H9 (cell line): ENCODE data around the gene SIGLEC1. TPM values are rescaled to one million over a fixed set of nuclear protein-coding genes. Genes with fewer than 3 reads are reported as not detected.

Experiments
- DNase-seq: peaks from one replicate; pipeline ENCODE4 v3.0.0-alpha.2; 2017
- H2AFZ ChIP-seq: one replicate; pipeline ENCODE4 v1.6.1; 2013; ENCODE audit warnings: mild to moderate bottlenecking, low read length, control low read depth, moderate library complexity
- H2AK5ac ChIP-seq: 2 replicates; pipeline ENCODE4 v1.6.1; 2013; ENCODE audit warnings: low read length, control low read depth, mixed read lengths; ENCODE audit not compliant: insufficient read length
- H2BK120ac ChIP-seq: one replicate; pipeline ENCODE4 v1.6.1; 2013; ENCODE audit warnings: low read depth, mild to moderate bottlenecking, low read length, control low read depth, inconsistent platforms; ENCODE audit not compliant: poor library complexity, severe bottlenecking
- H2BK12ac ChIP-seq: 2 replicates; pipeline ENCODE4 v1.6.1; 2013; ENCODE audit warnings: low read length, control low read depth, mixed read lengths, low read depth; ENCODE audit not compliant: insufficient read length
- H2BK15ac ChIP-seq: 2 replicates; pipeline ENCODE4 v1.6.1; 2013; ENCODE audit warnings: low read depth, low read length, control low read depth
- H2BK20ac ChIP-seq: one replicate; pipeline ENCODE4 v1.6.1; 2013; ENCODE audit warnings: low read depth, mild to moderate bottlenecking, low read length, control low read depth, inconsistent platforms; ENCODE audit not compliant: poor library complexity, severe bottlenecking
- H2BK5ac ChIP-seq: 2 replicates; pipeline ENCODE4 v1.6.1; 2013; ENCODE audit warnings: low read length, control low read depth, mixed read lengths; ENCODE audit not compliant: insufficient read length
- H3K14ac ChIP-seq: 2 replicates; pipeline ENCODE4 v1.6.1; 2013; ENCODE audit warnings: low read length, control low read depth; ENCODE audit not compliant: insufficient read depth
- H3K18ac ChIP-seq: 2 replicates; pipeline ENCODE4 v1.6.1; 2013; ENCODE audit warnings: low read depth, mild to moderate bottlenecking, mixed read lengths, low read length, control low read depth; ENCODE audit not compliant: insufficient read length
- H3K23ac ChIP-seq: 2 replicates; pipeline ENCODE4 v1.6.1; 2013; ENCODE audit warnings: low read length, control low read depth, mixed read lengths, low read depth; ENCODE audit not compliant: insufficient read length
- H3K23me2 ChIP-seq: 2 replicates; pipeline ENCODE4 v1.6.1; 2013; ENCODE audit warnings: low read depth, mild to moderate bottlenecking, mixed read lengths, low read length, control low read depth; ENCODE audit not compliant: insufficient read length, poor library complexity, severe bottlenecking
- H3K27ac ChIP-seq: 2 replicates; pipeline ENCODE4 v1.5.1; 2013; ENCODE audit warnings: low read length, control low read depth, mixed read lengths, low read depth; ENCODE audit not compliant: insufficient read length
- H3K27me3 ChIP-seq: 2 replicates; pipeline ENCODE4 v1.6.1; 2013; ENCODE audit warnings: low read length, control low read depth, inconsistent platforms; ENCODE audit not compliant: insufficient read depth
- H3K4ac ChIP-seq: 2 replicates; pipeline ENCODE4 v1.6.1; 2013; ENCODE audit warnings: low read depth, mild to moderate bottlenecking, control low read depth, inconsistent platforms, low read length, moderate library complexity
- H3K4me1 ChIP-seq: 2 replicates; pipeline ENCODE4 v1.6.1; 2013; ENCODE audit warnings: low read length, control low read depth, inconsistent platforms; ENCODE audit not compliant: insufficient read depth
- H3K4me2 ChIP-seq: 2 replicates; pipeline ENCODE4 v1.6.1; 2013; ENCODE audit warnings: low read length, control low read depth, mixed read lengths; ENCODE audit not compliant: insufficient read length, insufficient read depth
- H3K56ac ChIP-seq: 2 replicates; pipeline ENCODE4 v1.6.1; 2013; ENCODE audit warnings: low read depth, mild to moderate bottlenecking, mixed read lengths, low read length, control low read depth; ENCODE audit not compliant: insufficient read length
- H3K79me1 ChIP-seq: 2 replicates; pipeline ENCODE4 v1.6.1; 2013; ENCODE audit warnings: low read depth, mild to moderate bottlenecking, moderate library complexity, low read length, control low read depth, inconsistent platforms; ENCODE audit not compliant: insufficient read depth, poor library complexity, severe bottlenecking
- H3K79me2 ChIP-seq: 2 replicates; pipeline ENCODE4 v1.6.1; 2013; ENCODE audit warnings: low read length, control low read depth, inconsistent platforms; ENCODE audit not compliant: insufficient read depth
- H3K9ac ChIP-seq: 2 replicates; pipeline ENCODE4 v1.6.1; 2013; ENCODE audit warnings: low read length, control low read depth, mixed read lengths; ENCODE audit not compliant: insufficient read length; ENCODE audit errors: extremely low read depth
- H3K9me3 ChIP-seq: one replicate; pipeline ENCODE4 v1.6.1; 2013; ENCODE audit warnings: low read depth, low read length, inconsistent platforms; ENCODE audit not compliant: control insufficient read depth
- H3T11ph ChIP-seq: one replicate; pipeline ENCODE4 v1.6.1; 2013; ENCODE audit warnings: mild to moderate bottlenecking, low read length, control low read depth, inconsistent platforms
- H4K20me1 ChIP-seq: one replicate; pipeline ENCODE4 v1.6.1; 2013; ENCODE audit not compliant: control insufficient read depth, insufficient read length, insufficient read depth
- H4K5ac ChIP-seq: 2 replicates; pipeline ENCODE4 v1.6.1; 2013; ENCODE audit warnings: low read depth, mild to moderate bottlenecking, mixed read lengths, low read length, control low read depth; ENCODE audit not compliant: insufficient read length
- H4K8ac ChIP-seq: replicated peaks from 2 replicates; pipeline ENCODE4 v1.6.1; 2013; ENCODE audit warnings: low read length, control low read depth, mixed read lengths, low read depth; ENCODE audit not compliant: insufficient read length
- H4K91ac ChIP-seq: 2 replicates; pipeline ENCODE4 v1.6.1; 2013; ENCODE audit warnings: low read depth, mild to moderate bottlenecking, moderate library complexity, mixed read lengths, low read length, control low read depth; ENCODE audit not compliant: insufficient read length
- H3K27ac Mint-ChIP-seq, 3 experiments: 2 replicates in 2 of 3; 3 replicates in 1 of 3; pipeline ENCODE4 v1.8.0; 2020 to 2021; ENCODE audit warnings: mixed read lengths in 3 of 3, mild to moderate bottlenecking in 1 of 3, moderate library complexity in 1 of 3
- H3K27me3 Mint-ChIP-seq: 2 replicates; pipeline ENCODE4 v1.8.0; 2021; ENCODE audit warnings: low read depth, mild to moderate bottlenecking, moderate library complexity, mixed read lengths
- H3K36me3 Mint-ChIP-seq, 3 experiments: 2 replicates in 2 of 3; 3 replicates in 1 of 3; pipeline ENCODE4 v1.8.0; 2020 to 2021; ENCODE audit warnings: low read depth in 3 of 3, mixed read lengths in 3 of 3; ENCODE audit not compliant: insufficient read depth in 1 of 3
- H3K4me1 Mint-ChIP-seq, 2 experiments: 2 replicates each; pipeline ENCODE4 v1.8.0; 2020; ENCODE audit warnings: mixed read lengths in 2 of 2
- H3K4me3 Mint-ChIP-seq, 2 experiments: 2 replicates in 1 of 2; 3 replicates in 1 of 2; pipeline ENCODE4 v1.8.0; 2020 to 2021; ENCODE audit warnings: mild to moderate bottlenecking in 2 of 2, mixed read lengths in 2 of 2, moderate library complexity in 1 of 2
- H3K9me3 Mint-ChIP-seq, 2 experiments: 2 replicates in 1 of 2; 3 replicates in 1 of 2; pipeline ENCODE4 v1.8.0; 2020; ENCODE audit warnings: mild to moderate bottlenecking in 2 of 2, mixed read lengths in 2 of 2, moderate library complexity in 1 of 2
- CTCF ChIP-seq: fragments of 200-600 bp; sonication (generic); conservative IDR thresholded peaks from 3 replicates; pipeline ENCODE4 v1.8.0; 2021; ENCODE audit warnings: antibody characterized with exemption, mild to moderate bottlenecking
- WGBS: extraction: QIAGEN DNeasy Blood & Tissue Kit; methylation state at CpG from one replicate; pipeline ENCODE4 v1.1.7; 2013; ENCODE audit warnings: missing lambda C conversion rate, low lambda C conversion rate, mixed read lengths; ENCODE audit not compliant: insufficient read length; ENCODE audit errors: extremely low coverage; 5-methylcytosine and 5-hydroxymethylcytosine counted together
- total RNA-seq: library from RNA; stranded (reverse); gene quantifications from 2 replicates; pipeline ENCODE4 v1.2.1, GENCODE V29; 2021

The SIGLEC1 gene
- total RNA-seq, 1 experiment from 2014 or later: not detected

- no peak overlapping the region for H3K4me2 ChIP-seq
- no peak overlapping the region for H2BK20ac ChIP-seq
- no peaks in the 10 kb centered on the region for H3K79me1 ChIP-seq
- no CpG with 5 or more reads among the region's 4 CpGs for WGBS
- H3K27ac ChIP-seq: no peak overlapping the region
- no peak overlapping the region for H4K8ac ChIP-seq
- H3T11ph ChIP-seq: no peak overlapping the region
- H3K27ac Mint-ChIP-seq: no peak overlapping the region
- no peak overlapping the region for H3K4me3 Mint-ChIP-seq
- no peak overlapping the region for H2BK5ac ChIP-seq
- TF ChIP-seq CTCF: no peak
- no peaks in the 10 kb centered on the region for H4K20me1 ChIP-seq
- no peak for DNase-seq
- no peaks in the 10 kb centered on the region for H3K23me2 ChIP-seq
- H2BK12ac ChIP-seq: no peak overlapping the region
- H3K27me3 ChIP-seq: no peaks in the 10 kb centered on the region
- no peak overlapping the region for H4K91ac ChIP-seq
- H2BK120ac ChIP-seq: no peak overlapping the region
- no peaks in the 10 kb centered on the region for H3K9me3 ChIP-seq
- H3K18ac ChIP-seq: no peak overlapping the region
- H2BK15ac ChIP-seq: no peak overlapping the region
- H3K4me1 Mint-ChIP-seq: peaks cover 8 to 15% of the 10 kb centered on the region in 2 experiments
- no peak overlapping the region for H2AFZ ChIP-seq
- H3K23ac ChIP-seq: no peak overlapping the region
- peaks cover 30% of the 10 kb centered on the region for H3K27me3 Mint-ChIP-seq
- no peaks in the 10 kb centered on the region for H3K79me2 ChIP-seq
- H3K14ac ChIP-seq: no peak overlapping the region
- H3K36me3 Mint-ChIP-seq: no peaks in the 10 kb centered on the region
- no peak overlapping the region for H3K9ac ChIP-seq
- H3K4ac ChIP-seq: no peak overlapping the region
- H3K56ac ChIP-seq: no peak overlapping the region
- H2AK5ac ChIP-seq: no peak overlapping the region
- no peak overlapping the region for H4K5ac ChIP-seq
- peaks cover 0 to 3% of the 10 kb centered on the region in 2 experiments; a peak in 2 of 5 replicates for H3K9me3 Mint-ChIP-seq
- H3K4me1 ChIP-seq: no peaks in the 10 kb centered on the region
These were observed 12.0 kb upstream of the SIGLEC1 start for GRCh38 chr20:3724356-3724755.
